Activated CD4-positive, CD25-positive, alpha-beta regulatory T cell (primary cell): Measurements from ENCODE around the gene ITGAD.

Source experiments
- DNase-seq, 4 experiments: peaks; one replicate each; lab custom pipeline; 2025; lab: John Stamatoyannopoulos, UW

ITGAD gene

DNA sequence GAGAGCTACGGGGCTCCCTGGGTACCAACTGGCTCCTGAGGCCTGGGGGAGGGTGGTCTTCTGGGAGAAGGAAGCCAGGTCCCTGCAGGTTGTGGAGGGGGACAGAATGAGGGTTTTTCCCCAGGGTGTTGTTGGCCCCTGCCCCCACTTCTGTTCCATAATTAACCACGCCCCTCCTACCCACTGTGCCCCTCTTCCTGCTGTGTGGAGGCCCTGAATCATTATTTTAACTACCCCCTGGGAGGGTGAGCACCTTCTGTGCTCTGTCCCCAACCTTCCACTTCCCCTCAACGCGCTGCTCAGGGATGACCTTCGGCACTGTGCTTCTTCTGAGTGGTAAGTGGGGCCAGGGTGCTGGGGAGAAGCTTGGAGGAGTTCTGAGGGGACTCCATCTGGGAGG, at the start of gene ITGAD:
Gene ITGAD (plus strand): TSS at position 280 of the 400 bp plus-strand sequence. CDS start 26 bp downstream, at position 306.
- DNase-seq = no peak

GRCh38 chr16:31344712-31345111, 48.4 kb upstream of the ITGAD start:
- DNase-seq = no peak

GRCh38 chr16:31347445-31347844, 45.7 kb upstream of the ITGAD start:
- DNase-seq = no peak

- no peak for DNase-seq
Measured at GRCh38 chr16:31348579-31348978, 44.6 kb upstream of the ITGAD start.

GRCh38 chr16:31350275-31351005, 42.7 kb upstream of the ITGAD start:
- DNase-seq = no peak

- no peak for DNase-seq
Measured at GRCh38 chr16:31351246-31351941, 41.7 kb upstream of the ITGAD start.

GRCh38 chr16:31351942-31352325, 41.2 kb upstream of the ITGAD start:
- no peak for DNase-seq

DNA sequence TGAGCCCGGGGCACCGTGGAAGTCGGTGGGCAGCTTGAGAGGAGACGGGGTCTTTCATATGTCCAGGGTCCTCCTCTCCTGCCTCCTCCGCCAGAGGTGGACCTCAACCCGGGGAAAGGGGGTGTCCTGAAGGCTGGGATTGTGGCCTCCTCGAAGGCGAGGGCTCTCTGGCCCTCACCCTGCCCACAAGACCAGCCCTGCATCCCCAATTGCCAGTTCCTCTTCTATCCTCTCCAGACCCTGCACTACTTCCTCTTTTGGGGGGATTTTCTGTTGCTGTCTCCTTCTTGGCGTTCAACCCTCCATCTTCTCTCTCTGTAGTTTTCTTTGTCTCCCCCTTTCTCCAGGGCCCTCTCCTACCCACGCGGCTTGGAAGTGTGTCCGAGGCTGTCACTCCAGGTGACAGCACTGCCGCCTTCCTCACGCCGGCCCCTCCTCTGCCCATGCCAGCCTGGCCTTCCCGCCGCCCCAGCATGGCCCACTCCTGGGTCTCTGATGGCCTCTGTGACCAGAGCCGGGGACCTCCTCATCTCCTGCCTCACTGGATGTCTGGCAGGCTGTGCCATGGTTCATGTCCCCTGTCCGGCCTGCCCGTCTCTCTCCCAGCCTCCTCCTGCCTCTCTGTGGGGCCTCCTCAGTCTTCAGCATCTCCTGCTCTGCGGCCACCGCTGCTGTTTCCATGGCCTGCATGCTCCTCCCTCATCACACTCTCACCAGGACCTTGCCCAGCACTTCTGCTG, 40.6 kb upstream of the ITGAD start:
- no peak for DNase-seq

GRCh38 chr16:31354394-31355291, 38.5 kb upstream of the ITGAD start, which contains the start of gene ITGAX:
TSS of gene ITGAX (plus strand) at chr16:31355176. CDS start at chr16:31355255, 79 bp downstream.
- no peak for DNase-seq

DNA sequence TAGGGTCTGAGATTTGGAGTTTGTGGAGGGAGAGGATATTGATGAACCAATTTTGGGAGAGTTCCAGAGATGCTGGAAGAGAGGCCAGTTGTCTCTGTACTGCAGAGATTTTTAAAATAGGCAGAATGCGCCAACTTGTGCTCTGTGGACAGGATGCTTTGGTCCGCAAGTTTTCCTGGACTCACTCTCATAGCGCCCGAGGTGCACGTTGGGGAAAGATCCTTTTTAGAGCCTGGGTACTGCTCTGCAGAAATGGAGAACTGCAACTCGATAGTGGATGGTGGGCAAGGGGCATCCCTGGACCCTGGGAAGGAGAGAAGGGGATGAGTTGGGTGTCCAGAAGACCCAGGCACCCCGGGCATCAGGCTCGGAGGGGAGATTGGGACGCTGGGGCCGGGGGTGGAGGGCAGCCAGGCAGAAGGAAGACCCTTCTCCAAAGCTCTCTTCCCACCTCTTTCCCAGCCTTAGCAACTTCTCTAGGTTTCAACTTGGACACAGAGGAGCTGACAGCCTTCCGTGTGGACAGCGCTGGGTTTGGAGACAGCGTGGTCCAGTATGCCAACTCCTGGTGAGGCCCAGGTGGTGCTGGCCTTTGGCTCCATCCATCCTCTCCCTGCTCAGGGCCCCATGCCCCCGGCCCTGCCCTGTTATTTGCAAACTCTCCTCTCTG, 37.6 kb upstream of the ITGAD start:
- DNase-seq = no peak

GRCh38 chr16:31356566-31357323, 36.4 kb upstream of the ITGAD start:
- no peak for DNase-seq

- no peak for DNase-seq
Measured at GRCh38 chr16:31357324-31358109, 35.6 kb upstream of the ITGAD start.

- no peak for DNase-seq
Measured at GRCh38 chr16:31360251-31360650, 32.9 kb upstream of the ITGAD start.

DNA sequence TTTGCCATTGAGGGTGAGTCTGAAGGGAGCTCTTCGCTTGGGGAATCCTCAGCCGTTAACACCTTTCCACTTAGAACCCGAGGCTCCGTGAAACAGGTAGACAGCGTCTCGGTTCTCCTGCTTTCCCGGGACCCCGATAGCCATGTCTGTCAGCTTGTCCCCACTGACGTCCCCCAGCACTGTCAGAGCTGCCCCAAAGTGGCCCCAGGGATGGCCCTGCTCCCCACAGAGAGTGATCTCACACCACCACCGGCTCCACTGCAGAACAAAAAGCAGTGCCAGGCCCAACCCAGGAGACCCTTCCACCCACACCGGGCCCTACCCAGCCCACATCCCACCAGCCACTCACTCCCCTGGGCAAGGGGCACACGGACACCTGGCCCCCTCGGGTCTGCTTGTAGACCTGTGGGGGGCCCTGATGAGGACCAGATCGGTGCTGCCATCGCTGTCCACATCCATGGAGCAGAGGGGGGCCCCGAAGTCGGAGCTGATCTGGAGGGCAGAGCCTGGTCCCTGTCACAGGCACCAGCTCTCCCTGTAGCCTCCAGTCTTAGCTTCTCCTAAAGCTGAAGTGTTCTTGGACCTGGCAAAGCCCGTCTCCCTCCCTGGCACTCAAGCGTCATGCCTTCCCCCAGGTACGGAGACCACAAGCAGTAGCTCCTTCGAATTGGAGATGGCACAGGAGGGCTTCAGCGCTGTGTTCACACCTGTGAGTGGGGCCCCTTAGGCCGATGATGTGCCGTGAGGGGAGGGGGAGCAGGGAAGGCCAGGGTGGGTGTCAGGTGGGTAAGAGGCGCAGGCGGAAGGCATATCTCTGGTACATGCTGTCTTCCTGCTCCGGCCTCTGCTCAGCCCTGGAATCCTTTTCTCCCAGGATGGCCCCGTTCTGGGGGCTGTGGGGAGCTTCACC, 31.7 kb upstream of the ITGAD start:
- DNase-seq = no peak

GRCh38 chr16:31362476-31363405, 30.4 kb upstream of the ITGAD start:
- no peak for DNase-seq

DNA sequence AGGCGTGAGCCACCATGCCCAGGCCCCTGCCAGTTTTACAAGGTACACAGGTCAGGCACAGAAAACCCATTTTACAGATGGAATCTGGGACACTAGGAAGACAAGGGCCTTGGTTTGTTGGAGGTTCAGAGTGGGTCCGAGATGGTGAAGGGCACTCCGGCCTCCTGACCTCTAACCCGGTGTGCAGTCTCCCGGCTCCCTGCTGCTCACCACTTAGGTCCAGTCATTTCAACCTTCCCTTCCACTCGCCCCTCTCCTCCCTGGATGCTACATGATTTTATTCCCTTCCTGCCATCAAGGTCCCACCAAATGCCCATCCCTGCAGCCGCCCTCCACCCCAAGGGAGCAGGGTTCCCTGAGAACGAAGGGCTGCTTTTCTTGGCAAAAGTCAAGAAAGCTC, 29.4 kb upstream of the ITGAD start:
- DNase-seq = no peak

GRCh38 chr16:31364421-31364820, 28.7 kb upstream of the ITGAD start:
- DNase-seq = no peak
